Trophoblast cell (in vitro differentiated cells and primary cell): ENCODE measurements around the gene RPA1.

Source experiments
- DNase-seq, 2 donors: peaks; one replicate each; pipeline ENCODE4 v3.0.0-alpha.2; 2016
- H2AFZ ChIP-seq: 2 replicates; pipeline ENCODE4 v1.6.1; 2013; ENCODE audit warnings: low read length, moderate library complexity, mild to moderate bottlenecking; ENCODE audit not compliant: insufficient read depth, poor library complexity
- H2AK5ac ChIP-seq: 2 replicates; pipeline ENCODE4 v1.6.1; 2013; ENCODE audit warnings: mild to moderate bottlenecking, low read length
- H2BK120ac ChIP-seq: 2 replicates; pipeline ENCODE4 v1.6.1; 2013; ENCODE audit warnings: low read length, mild to moderate bottlenecking, moderate library complexity; ENCODE audit not compliant: insufficient read depth, poor library complexity
- H2BK12ac ChIP-seq: 2 replicates; pipeline ENCODE4 v1.6.1; 2013; ENCODE audit warnings: mild to moderate bottlenecking, low read length, moderate library complexity
- H2BK5ac ChIP-seq: 2 replicates; pipeline ENCODE4 v1.6.1; 2013; ENCODE audit warnings: low read length, low read depth, moderate library complexity, mild to moderate bottlenecking; ENCODE audit not compliant: poor library complexity
- H3K14ac ChIP-seq: 2 replicates; pipeline ENCODE4 v1.6.1; 2013; ENCODE audit warnings: mild to moderate bottlenecking, low read length
- H3K18ac ChIP-seq: 2 replicates; pipeline ENCODE4 v1.6.1; 2013; ENCODE audit warnings: mild to moderate bottlenecking, low read length
- H3K23ac ChIP-seq: 2 replicates; pipeline ENCODE4 v1.6.1; 2013; ENCODE audit warnings: low read length
- H3K27ac ChIP-seq: 2 replicates; pipeline ENCODE4 v1.5.1; 2013; ENCODE audit warnings: low read depth, mild to moderate bottlenecking, inconsistent platforms, low read length, moderate library complexity
- H3K27me3 ChIP-seq: 2 replicates; pipeline ENCODE4 v1.6.1; 2013; ENCODE audit warnings: inconsistent platforms, mild to moderate bottlenecking, low read length, moderate library complexity; ENCODE audit not compliant: insufficient read depth
- H3K36me3 ChIP-seq, 2 experiments: 1 replicate in 1 of 2; 2 replicates in 1 of 2; pipeline ENCODE4 v1.6.1; 2013; ENCODE audit warnings: low read length in 2 of 2, mild to moderate bottlenecking in 2 of 2, moderate library complexity in 1 of 2; ENCODE audit not compliant: insufficient read depth in 2 of 2, control insufficient read depth in 1 of 2
- H3K4ac ChIP-seq: 2 replicates; pipeline ENCODE4 v1.6.1; 2013; ENCODE audit warnings: low read depth, mild to moderate bottlenecking, low read length, moderate library complexity
- H3K4me1 ChIP-seq, 2 experiments: 1 replicate in 1 of 2; 2 replicates in 1 of 2; pipeline ENCODE4 v1.6.1; 2013; ENCODE audit warnings: low read length in 2 of 2, mild to moderate bottlenecking in 2 of 2, moderate library complexity in 1 of 2; ENCODE audit not compliant: insufficient read depth in 2 of 2, control insufficient read depth in 1 of 2
- H3K4me2 ChIP-seq: 2 replicates; pipeline ENCODE4 v1.6.1; 2013; ENCODE audit warnings: inconsistent platforms, mild to moderate bottlenecking, low read length, moderate library complexity
- H3K4me3 ChIP-seq: 2 replicates; pipeline ENCODE4 v1.5.1; 2013; ENCODE audit warnings: mild to moderate bottlenecking, low read depth, low read length, inconsistent platforms
- H3K79me1 ChIP-seq: one replicate; pipeline ENCODE4 v1.6.1; 2013; ENCODE audit warnings: low read length
- H3K79me2 ChIP-seq: 2 replicates; pipeline ENCODE4 v1.6.1; 2013; ENCODE audit warnings: low read length, mild to moderate bottlenecking; ENCODE audit not compliant: control insufficient read depth, insufficient read depth, poor library complexity
- H3K9ac ChIP-seq: 2 replicates; pipeline ENCODE4 v1.6.1; 2013; ENCODE audit warnings: mild to moderate bottlenecking, low read length
- H3K9me3 ChIP-seq: 2 replicates; pipeline ENCODE4 v1.6.1; 2013; ENCODE audit warnings: low read depth, mild to moderate bottlenecking, control low read depth, inconsistent platforms, low read length; ENCODE audit not compliant: insufficient read depth
- H4K12ac ChIP-seq: 2 replicates; pipeline ENCODE4 v1.6.1; 2013; ENCODE audit warnings: low read depth, mild to moderate bottlenecking, low read length, moderate library complexity
- H4K8ac ChIP-seq: 2 replicates; pipeline ENCODE4 v1.6.1; 2013; ENCODE audit warnings: low read depth, mild to moderate bottlenecking, low read length, moderate library complexity
- H4K91ac ChIP-seq: one replicate; pipeline ENCODE4 v1.6.1; 2013; ENCODE audit warnings: low read depth, mild to moderate bottlenecking, low read length, moderate library complexity
- WGBS: extraction: QIAGEN DNeasy Blood & Tissue Kit; methylation state at CpG from one replicate; pipeline ENCODE4 v1.1.7; 2013; ENCODE audit warnings: missing lambda C conversion rate; ENCODE audit not compliant: insufficient read length, insufficient coverage; ENCODE audit errors: extremely low coverage; 5-methylcytosine and 5-hydroxymethylcytosine counted together

The RPA1 gene

DNA sequence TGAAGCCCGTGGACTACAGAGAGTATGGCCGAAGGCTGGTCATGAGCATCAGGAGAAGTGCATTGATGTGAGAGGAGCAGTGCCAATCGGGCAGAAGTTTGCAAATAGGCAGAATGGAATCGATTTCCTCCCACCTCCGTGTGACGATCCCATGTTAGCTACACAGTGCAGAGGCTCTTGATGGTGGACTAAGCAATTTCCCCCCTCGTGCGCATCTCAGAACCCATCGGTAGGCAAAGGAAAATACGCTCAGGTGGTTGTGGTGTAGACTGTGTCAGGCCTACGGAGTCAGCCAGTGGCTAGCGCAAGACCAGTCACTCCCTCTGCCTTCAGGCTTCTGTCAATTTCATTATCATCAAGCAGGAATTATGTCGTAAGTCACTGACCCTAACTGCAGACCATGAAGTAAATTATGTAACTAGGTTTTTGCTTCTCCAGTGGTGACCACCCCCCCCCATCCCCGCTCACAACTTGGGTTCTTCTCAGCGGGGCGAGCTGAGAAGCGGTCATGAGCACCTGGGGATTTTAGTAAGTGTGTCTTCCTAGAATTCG, 67.4 kb downstream of the RPA1 start:
- H3K4ac ChIP-seq = no peak overlapping the region
- H2AFZ ChIP-seq = no peak overlapping the region
- no peak overlapping the region for H3K23ac ChIP-seq
- no peak overlapping the region for H4K12ac ChIP-seq
- H4K8ac ChIP-seq = no peak overlapping the region
- no peak for DNase-seq
- H3K14ac ChIP-seq = no peak overlapping the region
- H3K4me3 ChIP-seq = no peak overlapping the region
- H3K4me2 ChIP-seq = no peak overlapping the region
- H2AK5ac ChIP-seq = no peak overlapping the region
- no peak overlapping the region for H3K9ac ChIP-seq
- H3K27ac ChIP-seq = no peak overlapping the region
- no peaks in the 10 kb centered on the region for H3K79me2 ChIP-seq
- no peak overlapping the region for H4K91ac ChIP-seq
- H3K27me3 ChIP-seq = no peaks in the 10 kb centered on the region
- no peak overlapping the region for H2BK5ac ChIP-seq
- H3K36me3 ChIP-seq = peaks cover 27 to 34% of the 10 kb centered on the region in 2 experiments
- H2BK120ac ChIP-seq = no peak overlapping the region
- no peaks in the 10 kb centered on the region for H3K79me1 ChIP-seq
- no peak overlapping the region for H3K18ac ChIP-seq
- no CpG with 5 or more reads among the region's 18 CpGs for WGBS
- no peak overlapping the region for H2BK12ac ChIP-seq
- H3K4me1 ChIP-seq = no peaks in the 10 kb centered on the region
- no peaks in the 10 kb centered on the region for H3K9me3 ChIP-seq

DNA sequence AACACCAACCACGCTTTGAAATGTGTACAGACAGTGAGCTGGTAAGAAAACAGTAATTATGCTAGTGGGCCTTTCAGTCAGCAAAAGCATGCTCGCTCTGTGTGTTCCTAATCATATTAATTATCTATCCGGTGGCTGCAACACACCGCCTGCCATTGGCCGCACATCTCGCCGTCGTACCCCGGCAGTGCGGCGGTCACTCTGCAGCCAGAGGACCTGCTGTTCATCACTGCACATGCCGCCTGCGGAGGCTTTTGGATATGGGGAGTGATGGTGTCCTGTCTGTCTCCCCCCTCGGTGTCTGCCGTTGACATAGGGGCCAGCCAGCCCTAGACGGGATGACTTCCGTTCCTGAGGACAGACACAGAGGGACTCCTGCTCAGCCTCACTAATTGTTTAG, 68.5 kb downstream of the RPA1 start:
- H3K27ac ChIP-seq = no peak overlapping the region
- no peak overlapping the region for H3K9ac ChIP-seq
- H2BK5ac ChIP-seq = no peak overlapping the region
- H4K91ac ChIP-seq = no peak overlapping the region
- no peaks in the 10 kb centered on the region for H3K9me3 ChIP-seq
- no peak overlapping the region for H2AFZ ChIP-seq
- no peak for DNase-seq
- no peak overlapping the region for H3K14ac ChIP-seq
- no peaks in the 10 kb centered on the region for H3K79me2 ChIP-seq
- no peak overlapping the region for H3K23ac ChIP-seq
- H3K79me1 ChIP-seq = no peaks in the 10 kb centered on the region
- no peak overlapping the region for H4K12ac ChIP-seq
- H2BK12ac ChIP-seq = no peak overlapping the region
- H3K4me2 ChIP-seq = no peak overlapping the region
- H3K18ac ChIP-seq = no peak overlapping the region
- no peak overlapping the region for H2AK5ac ChIP-seq
- no peak overlapping the region for H3K4me3 ChIP-seq
- no peaks in the 10 kb centered on the region for H3K27me3 ChIP-seq
- no peak overlapping the region for H3K4ac ChIP-seq
- H3K36me3 ChIP-seq = peaks cover 26 to 34% of the 10 kb centered on the region in 2 experiments
- no peak overlapping the region for H4K8ac ChIP-seq
- no peak overlapping the region for H2BK120ac ChIP-seq
- H3K4me1 ChIP-seq = no peaks in the 10 kb centered on the region
- WGBS = no CpG with 5 or more reads among the region's 17 CpGs

DNA sequence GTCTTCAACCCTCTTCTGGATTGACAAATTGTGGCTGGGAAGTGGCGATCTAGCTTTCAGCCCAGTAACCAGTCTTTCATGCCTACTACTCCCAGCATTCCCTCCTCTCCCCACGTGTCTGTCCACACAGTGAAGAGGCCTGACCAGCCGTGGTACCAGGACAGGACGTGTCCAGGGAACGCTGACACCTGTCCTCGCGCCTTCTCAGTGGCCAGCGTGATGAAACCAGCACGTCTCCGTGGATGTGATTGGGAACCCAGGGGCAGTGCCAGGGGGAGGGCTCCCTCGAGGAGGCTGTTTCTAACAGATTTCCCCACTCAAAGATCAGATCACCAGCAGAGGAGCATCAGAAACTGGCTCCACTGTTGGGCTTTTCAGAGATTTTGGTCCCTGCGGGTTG, 69.1 kb downstream of the RPA1 start:
- no peak overlapping the region for H4K91ac ChIP-seq
- H3K14ac ChIP-seq = no peak overlapping the region
- H3K79me2 ChIP-seq = no peaks in the 10 kb centered on the region
- H3K9ac ChIP-seq = no peak overlapping the region
- H2BK12ac ChIP-seq = no peak overlapping the region
- no peak overlapping the region for H3K23ac ChIP-seq
- H2BK5ac ChIP-seq = no peak overlapping the region
- H3K36me3 ChIP-seq = peaks cover 26 to 34% of the 10 kb centered on the region in 2 experiments
- H3K9me3 ChIP-seq = no peaks in the 10 kb centered on the region
- no peak overlapping the region for H3K4me2 ChIP-seq
- no peak overlapping the region for H3K18ac ChIP-seq
- H4K12ac ChIP-seq = no peak overlapping the region
- H4K8ac ChIP-seq = no peak overlapping the region
- H3K4me3 ChIP-seq = no peak overlapping the region
- no peak overlapping the region for H2AFZ ChIP-seq
- H3K27me3 ChIP-seq = no peaks in the 10 kb centered on the region
- no peak for DNase-seq
- H3K4me1 ChIP-seq = no peaks in the 10 kb centered on the region
- WGBS = no CpG with 5 or more reads among the region's 12 CpGs
- no peak overlapping the region for H3K4ac ChIP-seq
- no peak overlapping the region for H2BK120ac ChIP-seq
- no peak overlapping the region for H2AK5ac ChIP-seq
- H3K27ac ChIP-seq = no peak overlapping the region
- H3K79me1 ChIP-seq = no peaks in the 10 kb centered on the region

DNA sequence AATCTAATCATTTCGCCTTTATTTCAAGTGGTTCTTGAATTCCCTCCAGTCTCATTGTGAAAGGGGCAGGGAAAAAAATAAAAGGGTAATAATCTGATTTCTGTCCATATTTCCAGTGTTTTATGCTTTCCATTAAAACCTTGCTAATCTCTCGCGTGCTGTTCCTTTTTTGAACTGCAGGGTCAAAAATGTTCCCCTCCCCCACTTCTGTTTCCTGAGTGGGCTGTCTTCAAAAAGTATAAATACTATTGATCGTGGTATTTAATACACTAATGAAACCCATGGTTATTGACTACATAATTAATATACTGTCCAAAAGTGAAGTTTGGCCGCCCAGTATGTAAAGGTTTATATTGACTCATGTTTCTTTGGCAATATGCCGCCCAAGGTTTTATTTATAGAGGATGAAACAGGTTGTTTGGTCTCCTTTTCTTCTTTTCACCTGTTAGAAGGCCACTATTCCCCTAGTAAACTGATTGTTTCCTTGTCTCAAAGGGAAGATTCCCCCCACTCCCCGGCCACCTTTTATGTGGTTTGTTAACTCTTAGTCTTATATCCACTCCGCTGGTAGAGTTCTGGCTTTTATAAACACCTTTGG, 69.7 kb downstream of the RPA1 start:
- no peak overlapping the region for H2BK120ac ChIP-seq
- no peak overlapping the region for H3K4ac ChIP-seq
- no CpG with 5 or more reads among the region's 8 CpGs for WGBS
- H3K79me1 ChIP-seq = no peaks in the 10 kb centered on the region
- H3K4me2 ChIP-seq = no peak overlapping the region
- no peak overlapping the region for H2AK5ac ChIP-seq
- no peaks in the 10 kb centered on the region for H3K27me3 ChIP-seq
- H3K18ac ChIP-seq = no peak overlapping the region
- no peak overlapping the region for H3K4me3 ChIP-seq
- H3K36me3 ChIP-seq = peaks cover 24 to 33% of the 10 kb centered on the region in 2 experiments
- no peak overlapping the region for H4K12ac ChIP-seq
- H4K8ac ChIP-seq = no peak overlapping the region
- H2BK5ac ChIP-seq = no peak overlapping the region
- H3K4me1 ChIP-seq = no peaks in the 10 kb centered on the region
- no peak overlapping the region for H3K9ac ChIP-seq
- H3K9me3 ChIP-seq = no peaks in the 10 kb centered on the region
- H2AFZ ChIP-seq = no peak overlapping the region
- H3K14ac ChIP-seq = no peak overlapping the region
- H4K91ac ChIP-seq = no peak overlapping the region
- DNase-seq = no peak
- no peak overlapping the region for H2BK12ac ChIP-seq
- no peak overlapping the region for H3K23ac ChIP-seq
- no peaks in the 10 kb centered on the region for H3K79me2 ChIP-seq
- H3K27ac ChIP-seq = no peak overlapping the region
